ENCODE measurements around the gene ZDHHC14.

- TF ChIP-seq POLR2A (IDR thresholded peaks at IDR 0.05; ENCODE audit: low read length): no peak
- TF ChIP-seq GATA1 (IDR thresholded peaks at IDR 0.05; ENCODE audit: low read depth, low read length): no peak
These were observed 292.6 kb downstream of the ZDHHC14 start for GRCh38 chr6:157673596-157673995.
